GM19395 (cell line): Measurements from ENCODE around the gene SEPTIN10.

Experiments
- ATAC-seq: cut with Tn5 transposase; IDR thresholded peaks from one replicate; pipeline ENCODE4 v1.9.1; 2021; ENCODE audit warnings: mild to moderate bottlenecking, moderate library complexity; ENCODE audit not compliant: unreplicated experiment

SEPTIN10 gene

GRCh38 chr2:109501461-109501860 lies 112.3 kb downstream of the SEPTIN10 start:
- ATAC-seq: no peak

DNA sequence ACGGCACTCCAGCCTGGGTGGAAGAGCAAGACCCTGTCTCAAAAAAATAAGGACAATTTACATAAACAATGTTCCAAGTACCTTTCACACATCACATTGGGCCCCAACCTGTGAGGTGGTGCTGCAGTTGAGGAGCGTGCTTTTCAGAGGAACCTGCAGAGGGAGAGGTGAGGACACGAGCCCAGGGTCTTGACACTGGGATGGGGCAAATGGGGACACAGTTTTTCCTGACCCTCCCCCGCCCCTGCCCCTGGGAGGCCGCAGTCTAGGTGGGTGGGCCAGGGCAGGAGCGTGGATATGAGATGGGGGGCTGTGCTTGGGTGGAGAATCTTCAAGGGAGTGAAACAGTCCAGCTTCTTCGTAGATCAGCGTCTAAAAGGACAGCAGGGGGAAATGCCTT lies 112.9 kb downstream of the SEPTIN10 start:
- no peak for ATAC-seq

- ATAC-seq: no peak
Measured at GRCh38 chr2:109499566-109499965, 114.2 kb downstream of the SEPTIN10 start.

DNA sequence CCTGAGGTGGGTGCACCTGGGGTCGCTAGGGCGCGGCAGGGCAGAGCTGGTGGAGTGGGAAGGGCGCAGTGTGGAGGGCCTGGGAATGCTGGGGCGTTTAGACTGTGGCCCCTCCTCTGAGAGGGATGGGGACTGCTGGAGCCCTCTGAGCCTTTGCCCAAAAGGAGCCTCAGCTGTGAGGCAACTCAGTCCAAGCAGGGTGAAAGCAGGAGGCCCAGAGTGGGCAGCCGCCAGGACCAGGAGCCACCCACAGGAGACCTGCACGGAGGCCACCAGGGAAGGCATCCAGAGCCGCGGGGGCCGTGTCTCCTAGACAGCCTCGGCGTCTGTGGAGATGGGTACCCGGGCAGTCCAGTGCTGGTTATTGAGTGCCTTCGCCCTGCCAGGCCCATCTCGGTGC lies 114.9 kb downstream of the SEPTIN10 start:
- ATAC-seq: no peak

DNA sequence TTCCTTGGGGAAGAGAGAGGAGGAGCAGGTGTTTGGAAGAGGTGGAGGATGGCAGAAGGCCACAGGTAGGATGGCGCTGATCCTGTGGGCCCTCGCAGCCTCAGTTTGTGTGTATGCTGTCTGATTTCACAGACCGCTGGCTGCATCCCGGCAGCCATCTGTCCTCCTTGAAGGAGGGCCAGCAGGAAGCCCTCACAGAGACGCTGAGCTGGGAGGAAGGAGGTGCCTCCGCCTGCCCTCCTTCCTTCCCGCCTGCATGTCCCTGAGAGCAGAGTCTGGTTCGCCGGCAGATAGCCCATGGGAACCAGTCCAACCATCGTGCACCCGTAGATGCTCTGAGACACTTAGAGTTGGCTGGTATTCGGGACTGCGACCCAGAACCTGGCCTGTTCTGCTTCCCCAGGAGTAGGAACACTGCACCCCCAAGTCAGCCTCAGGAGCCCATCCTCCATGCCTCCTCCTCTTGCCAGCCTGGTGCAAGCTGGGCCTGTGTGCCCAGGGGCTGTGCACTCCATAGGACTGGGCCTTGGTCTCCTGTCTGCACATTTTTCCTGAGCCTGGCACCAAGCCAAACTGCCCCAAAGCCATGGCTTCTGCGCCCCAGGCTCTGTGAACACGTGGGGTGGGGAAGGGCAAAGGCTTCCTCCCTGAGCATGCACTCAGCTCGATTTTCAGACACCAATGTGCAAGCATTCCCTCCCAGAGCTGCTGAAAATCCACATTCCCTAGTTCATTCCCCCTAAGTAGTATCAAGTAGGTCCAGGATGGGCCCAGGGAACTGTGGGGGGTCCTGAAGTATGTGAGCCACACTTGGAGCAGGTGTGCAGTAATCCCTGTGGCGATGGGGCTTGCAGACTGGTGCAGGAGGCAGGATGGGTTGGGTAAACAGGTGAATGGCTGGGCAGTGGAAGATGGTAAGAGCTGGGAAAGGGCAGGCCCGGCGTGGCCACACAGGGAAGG lies 115.6 kb downstream of the SEPTIN10 start:
- no peak for ATAC-seq

DNA sequence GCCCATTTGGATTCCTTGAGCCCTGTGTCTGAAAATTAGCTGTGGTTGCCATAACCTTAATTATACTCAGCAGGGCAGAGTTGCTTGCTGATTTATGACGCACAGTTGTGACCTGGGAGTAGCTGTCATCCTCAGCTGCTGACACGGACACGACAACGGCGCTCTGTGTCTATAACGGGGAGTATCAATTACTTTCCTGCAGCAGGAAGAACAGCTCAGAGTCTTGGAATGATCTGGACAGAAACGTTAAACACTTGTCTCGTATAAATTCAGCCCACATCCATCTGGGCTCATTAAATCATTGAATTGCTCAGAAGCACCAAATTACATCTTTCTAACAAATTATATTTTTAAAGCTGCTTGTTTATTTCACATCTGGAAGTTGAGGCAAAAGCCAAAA lies 116.3 kb downstream of the SEPTIN10 start:
- ATAC-seq: no peak

DNA sequence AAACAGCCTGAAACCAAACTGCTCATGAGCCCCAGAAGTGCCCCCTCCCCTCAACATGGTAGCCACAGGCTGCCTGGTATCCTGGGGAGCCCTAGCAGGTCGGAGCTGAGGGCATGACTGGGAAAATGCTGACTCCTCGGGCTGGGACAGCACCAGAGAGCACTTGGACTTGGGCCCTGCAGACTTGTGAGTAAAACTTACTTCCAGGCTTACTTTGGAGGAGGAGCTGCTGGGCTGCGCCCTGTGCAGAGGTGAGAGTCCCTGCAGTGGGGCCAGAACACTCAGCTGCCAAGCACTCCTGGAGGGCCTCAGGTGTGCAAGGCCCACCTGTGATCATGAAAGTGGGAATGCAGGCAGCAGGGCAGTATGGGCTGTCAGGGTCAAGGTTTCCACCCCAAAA lies 119.4 kb downstream of the SEPTIN10 start:
- ATAC-seq: no peak

GRCh38 chr2:109493176-109493935 lies 120.4 kb downstream of the SEPTIN10 start:
- ATAC-seq: no peak
